Small intestine (tissue), 7 donors: ENCODE measurements around the gene SVEP1. TPM values are rescaled to one million over a fixed set of nuclear protein-coding genes. Genes with fewer than 3 reads are reported as not detected.
"Not testable (repeated sequence)": the region's sequence is repeated elsewhere in the genome, so short reads cannot be mapped to it uniquely, and the experiment has no call there.

Experiments used
- DNase-seq, 2 donors: peaks; one replicate each; pipeline versions ENCODE4 v3.0.0 to v3.0.0-alpha.2; 2013
- FAIRE-seq: peaks from 2 replicates; lab custom pipeline; 2012; peaks lifted over from hg19 to GRCh38; lab: Jason Lieb, UNC
- H3K27ac ChIP-seq, 3 donors: one replicate each; pipeline ENCODE4 v1.5.1; 2013; ENCODE audit warnings: low read length in 2 of 3, mild to moderate bottlenecking in 2 of 3, control low read depth in 1 of 3, inconsistent platforms in 1 of 3, low read depth in 1 of 3, moderate library complexity in 1 of 3
- H3K27me3 ChIP-seq, 3 donors: one replicate each; pipeline ENCODE4 v1.6.1; 2013; ENCODE audit warnings: low read length in 3 of 3, inconsistent platforms in 1 of 3; ENCODE audit not compliant: control insufficient read depth in 3 of 3, insufficient read depth in 3 of 3
- H3K36me3 ChIP-seq, 3 donors: one replicate each; pipeline ENCODE4 v1.6.1; 2013; ENCODE audit warnings: low read length in 3 of 3, inconsistent platforms in 1 of 3, low read depth in 1 of 3, mild to moderate bottlenecking in 1 of 3, moderate library complexity in 1 of 3; ENCODE audit not compliant: control insufficient read depth in 3 of 3, insufficient read depth in 2 of 3
- H3K4me1 ChIP-seq, 3 donors: one replicate each; pipeline ENCODE4 v1.6.1; 2013; ENCODE audit warnings: low read length in 2 of 3, inconsistent platforms in 1 of 3, low read depth in 1 of 3, mild to moderate bottlenecking in 1 of 3, moderate library complexity in 1 of 3; ENCODE audit not compliant: control insufficient read depth in 3 of 3, insufficient read depth in 2 of 3
- H3K4me3 ChIP-seq, 3 donors: one replicate each; pipeline ENCODE4 v1.5.1; 2013; ENCODE audit warnings: low read length in 3 of 3, control low read depth in 1 of 3, inconsistent platforms in 1 of 3, low read depth in 1 of 3, mild to moderate bottlenecking in 1 of 3, moderate library complexity in 1 of 3
- H3K9me3 ChIP-seq, 2 donors: one replicate each; pipeline ENCODE4 v1.6.1; 2013; ENCODE audit warnings: low read depth in 1 of 2, low read length in 1 of 2; ENCODE audit not compliant: control insufficient read depth in 2 of 2, insufficient read depth in 1 of 2
- WGBS, 3 donors: extraction: QIAGEN DNeasy Blood & Tissue Kit; methylation state at CpG; one replicate each; pipeline ENCODE4 v1.1.7; 2013; 5-methylcytosine and 5-hydroxymethylcytosine counted together
- polyA plus RNA-seq, 4 donors: library from polyadenylated mRNA; stranded (reverse) in 3 of 4; unstranded in 1 of 4; fragments of 200-250 nt in 3 of 4; fragments of 120-200 nt in 1 of 4; gene quantifications; one replicate each; pipeline versions ENCODE4 v1.2.1 to v1.2.3, GENCODE V29; 2013
- donor health status: healthy with polysubstance abuse.
- donor health status: control.
- donor health status: control.
- donor health status: Bipolar disorder and iron deficiency.
- donor health status: healthy.

Gene SVEP1
- polyA plus RNA-seq, 4 donors, result under 0.01 to 5.8 (median 2.3) TPM

DNA sequence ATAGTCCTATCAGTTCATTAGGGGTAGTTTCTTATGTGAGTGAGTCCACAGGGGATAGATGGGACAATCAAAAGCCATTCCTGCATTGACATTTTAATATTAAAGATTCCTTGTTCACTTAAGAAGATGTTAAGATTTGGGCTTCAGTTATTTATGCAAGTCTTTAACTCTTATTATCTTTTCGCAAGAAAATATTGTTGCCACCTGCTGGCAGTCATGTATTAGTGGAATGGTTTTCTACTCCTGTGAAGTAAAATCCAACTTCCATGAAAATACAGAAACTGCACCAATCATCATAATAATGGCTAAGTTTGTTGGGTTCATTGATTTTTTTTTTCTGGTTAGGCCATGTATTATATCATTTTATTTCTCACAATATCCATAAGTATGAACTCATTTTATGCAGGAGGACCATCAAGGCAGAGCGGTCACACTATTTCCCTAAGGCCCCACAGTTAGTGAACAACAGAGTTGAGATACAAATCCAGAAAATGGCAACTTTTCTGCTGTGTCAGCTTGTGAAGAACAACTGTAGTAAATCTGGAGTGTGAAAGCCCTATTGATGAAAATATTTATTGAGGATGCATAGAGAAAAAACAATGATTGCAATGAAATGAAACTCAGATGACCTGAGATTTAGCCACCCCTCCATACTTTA is 153.4 kb downstream of the SVEP1 start:
- 62 to 78% (median 68%) methylated on average over 2 of the region's 2 CpGs for WGBS, 3 donors
- peak; percentile 26 to 28 for DNase-seq
- no peak for FAIRE-seq

DNA sequence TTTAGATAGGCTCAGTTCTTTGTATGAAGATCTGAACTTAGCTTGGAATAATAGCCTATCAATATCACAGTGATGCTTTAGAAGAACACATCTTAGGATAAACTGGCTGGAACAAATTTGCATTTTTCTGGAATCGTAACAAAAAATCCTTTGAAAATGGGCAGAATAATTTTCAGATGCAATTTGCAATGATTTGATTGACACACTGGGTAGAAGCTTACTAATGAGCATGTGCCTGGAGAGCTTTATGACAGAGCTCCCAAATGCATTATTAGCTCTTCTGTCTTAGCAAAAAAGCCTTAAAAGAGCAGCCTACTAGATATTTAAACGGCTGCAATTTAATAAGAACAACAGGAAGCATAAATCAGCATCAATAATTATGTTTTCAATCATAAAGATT is 165.1 kb downstream of the SVEP1 start:
- no peaks in the 10 kb centered on the region for H3K27me3 ChIP-seq

More for the DNA sequence above, 153.4 kb downstream of the SVEP1 start:
- Histone ChIP-seq H3K27ac (no peak overlapping the region), H3K27me3 (no peaks in the 10 kb centered on the region), H3K4me3 (no peak overlapping the region), H3K36me3 (no peaks in the 10 kb centered on the region), H3K9me3 (no peaks in the 10 kb centered on the region), H3K4me1 (no peaks in the 10 kb centered on the region)

DNA sequence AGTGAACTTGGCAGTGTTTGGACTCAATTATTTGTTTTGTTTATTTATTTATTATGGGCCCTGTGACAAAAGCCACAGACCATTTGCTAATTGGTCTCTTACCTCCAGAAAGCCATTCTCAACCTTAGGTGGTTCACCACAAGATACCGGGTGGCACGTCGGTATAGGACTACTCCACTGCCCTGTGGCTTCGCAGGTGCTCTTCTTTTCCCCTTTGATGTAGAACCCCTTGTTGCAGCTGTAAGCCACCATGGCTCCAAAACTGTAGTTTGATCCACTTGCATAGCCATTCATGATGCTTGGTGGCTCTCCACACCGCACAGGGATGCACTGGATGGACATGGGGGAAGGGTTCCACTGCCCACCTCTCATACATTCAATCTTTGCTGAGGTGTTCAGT is 168.6 kb downstream of the SVEP1 start:
- H3K4me3 ChIP-seq, result no peak overlapping the region
- H3K27me3 ChIP-seq, result no peaks in the 10 kb centered on the region
- no peak for FAIRE-seq
- H3K9me3 ChIP-seq, result no peaks in the 10 kb centered on the region
- no peak for DNase-seq
- H3K36me3 ChIP-seq, result no peaks in the 10 kb centered on the region
- no peaks in the 10 kb centered on the region for H3K4me1 ChIP-seq
- H3K27ac ChIP-seq, result no peak overlapping the region
- 83 to 86% (median 84%) methylated on average over 5 of the region's 5 CpGs for WGBS, 3 donors

More for the DNA sequence above, 165.1 kb downstream of the SVEP1 start:
- 76 to 83% (median 81%) methylated on average over 2 of the region's 2 CpGs for WGBS, 3 donors
- Histone ChIP-seq H3K9me3 (no peaks in the 10 kb centered on the region), H3K36me3 (no peaks in the 10 kb centered on the region), H3K4me1 (no peaks in the 10 kb centered on the region), H3K4me3 (no peak overlapping the region), H3K27ac (no peak overlapping the region)
- no peak for FAIRE-seq
- DNase-seq, result no peak

DNA sequence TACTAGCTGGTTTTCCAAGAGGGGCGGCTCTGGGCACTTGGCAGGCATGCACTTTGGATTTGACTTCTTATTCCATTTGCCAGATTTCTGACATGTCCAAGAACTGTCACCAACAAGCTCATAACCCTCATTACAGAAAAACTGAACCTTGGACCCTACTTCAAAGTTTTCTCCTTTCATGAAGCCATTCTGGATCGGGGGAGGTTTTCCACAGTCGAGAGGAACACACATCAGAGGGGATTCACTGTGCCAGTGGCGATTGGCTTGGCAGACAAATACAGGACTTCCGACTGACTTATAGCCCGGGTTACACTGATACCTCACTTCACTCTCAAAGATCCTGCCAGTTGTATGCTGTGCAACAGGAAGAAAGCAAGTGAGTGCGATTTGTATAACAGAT is 170.9 kb downstream of the SVEP1 start:
- H3K27me3 ChIP-seq, result no peaks in the 10 kb centered on the region
- H3K9me3 ChIP-seq, result no peaks in the 10 kb centered on the region
- DNase-seq (peak; percentile 15 to 22), FAIRE-seq (no peak)
- H3K4me3 ChIP-seq, result no peak overlapping the region
- H3K27ac ChIP-seq, result no peak overlapping the region
- H3K36me3 ChIP-seq, result no peaks in the 10 kb centered on the region
- no peaks in the 10 kb centered on the region for H3K4me1 ChIP-seq
- WGBS, 3 donors, result 45 to 81% (median 60%) methylated on average over 7 of the region's 7 CpGs

DNA sequence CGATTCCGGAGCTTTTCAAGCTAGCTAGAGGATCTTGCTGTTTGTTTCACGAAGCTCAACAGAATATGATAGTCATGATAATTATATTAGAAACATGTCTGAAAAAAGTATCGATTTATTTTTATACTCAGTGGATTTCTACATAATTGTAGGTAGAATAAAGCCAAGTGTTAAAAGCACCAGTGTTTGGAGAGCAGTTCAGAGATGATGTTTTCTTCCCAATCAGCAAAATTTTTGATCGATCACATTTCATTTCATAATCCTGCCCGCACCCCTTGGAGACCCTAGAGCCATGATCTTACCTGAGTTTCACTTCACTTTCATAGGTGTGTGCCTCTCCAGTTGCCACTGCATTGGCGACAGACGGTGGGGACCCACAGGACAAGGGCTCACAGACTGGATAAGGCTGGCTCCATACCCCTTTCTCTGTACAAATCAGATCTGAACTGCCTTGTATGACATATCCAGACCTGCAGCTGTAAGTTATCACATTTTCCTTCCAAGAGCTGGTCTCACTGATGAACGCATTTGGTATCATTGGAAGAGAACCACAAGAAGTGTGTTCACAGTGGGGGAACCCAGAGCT is 173.6 kb downstream of the SVEP1 start:
- Histone ChIP-seq H3K27ac (no peak overlapping the region), H3K9me3 (no peaks in the 10 kb centered on the region), H3K27me3 (no peaks in the 10 kb centered on the region), H3K4me1 (no peaks in the 10 kb centered on the region), H3K4me3 (no peak overlapping the region), H3K36me3 (no peaks in the 10 kb centered on the region)
- DNase-seq, result no peak
- 77 to 81% (median 79%) methylated on average over 9 of the region's 9 CpGs for WGBS, 3 donors
- FAIRE-seq, result no peak

DNA sequence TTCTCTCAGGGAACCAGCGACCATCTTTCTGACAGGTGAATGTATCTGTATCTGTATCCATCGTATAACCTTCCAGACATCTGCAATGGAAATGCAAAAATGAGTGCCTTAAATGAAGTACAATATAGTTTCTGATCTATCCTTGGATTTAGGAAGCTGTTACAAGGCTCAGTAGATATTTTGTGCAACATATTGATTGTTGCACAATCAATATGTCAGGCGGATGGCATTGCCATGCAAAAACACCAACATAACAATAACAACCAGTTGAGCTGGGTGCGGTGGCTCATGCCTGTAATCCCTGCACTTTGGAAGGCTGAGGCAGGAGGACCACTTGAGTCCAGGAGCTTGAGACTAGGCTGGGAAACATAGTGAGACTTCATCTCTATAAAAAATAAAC is 175.1 kb downstream of the SVEP1 start:
- no peak for FAIRE-seq
- Histone ChIP-seq H3K4me3 (no peak overlapping the region), H3K36me3 (no peaks in the 10 kb centered on the region), H3K4me1 (no peaks in the 10 kb centered on the region), H3K27me3 (no peaks in the 10 kb centered on the region), H3K9me3 (no peaks in the 10 kb centered on the region), H3K27ac (no peak overlapping the region)
- DNase-seq, result no peak
- 88 to 92% (median 90%) methylated on average over 4 of the region's 4 CpGs for WGBS, 3 donors

DNA sequence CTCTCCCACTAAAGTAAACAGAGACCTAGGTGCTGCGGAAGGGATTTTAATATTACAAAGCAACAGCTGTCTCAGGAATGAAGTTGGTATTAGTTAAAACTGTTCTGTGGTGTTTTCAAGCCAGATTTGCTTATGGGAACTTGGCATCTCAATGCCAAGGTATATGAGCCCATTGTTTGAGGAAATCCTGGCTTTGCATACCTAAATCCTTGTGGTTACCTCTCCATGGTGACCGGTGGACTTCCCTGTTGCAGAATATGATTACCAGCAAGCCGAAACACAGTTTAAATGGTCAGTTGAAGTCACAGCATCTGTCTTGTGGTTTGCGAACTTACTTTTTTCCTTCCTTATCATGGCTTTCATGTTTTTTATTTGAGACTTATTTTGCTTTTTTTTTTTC is 179.6 kb downstream of the SVEP1 start:
- no peaks in the 10 kb centered on the region for H3K36me3 ChIP-seq
- no peak overlapping the region for H3K4me3 ChIP-seq
- DNase-seq (no peak), FAIRE-seq (no peak)
- WGBS, 3 donors, result 39 to 88% (median 75%) methylated on average over 4 of the region's 4 CpGs
- no peaks in the 10 kb centered on the region for H3K27me3 ChIP-seq
- H3K27ac ChIP-seq, result no peak overlapping the region
- no peaks in the 10 kb centered on the region for H3K4me1 ChIP-seq
- no peaks in the 10 kb centered on the region for H3K9me3 ChIP-seq

DNA sequence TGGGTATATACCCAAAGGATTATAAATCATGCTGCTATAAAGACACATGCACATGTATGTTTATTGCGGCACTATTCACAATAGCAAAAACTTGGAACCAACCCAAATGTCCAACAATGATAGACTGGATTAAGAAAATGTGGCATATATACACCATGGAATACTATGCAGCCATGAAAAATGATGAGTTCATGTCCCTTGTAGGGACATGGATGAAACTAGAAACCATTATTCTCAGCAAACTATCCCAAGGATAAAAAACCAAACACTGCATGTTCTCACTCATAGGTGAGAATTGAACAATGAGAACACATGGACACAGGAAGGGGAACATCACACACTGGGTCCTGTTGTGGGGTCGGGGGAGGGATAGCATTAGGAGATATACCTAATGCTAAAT is 180.5 kb downstream of the SVEP1 start:
- not testable (repeated sequence) for DNase-seq, H3K4me3 ChIP-seq, H3K9me3 ChIP-seq, FAIRE-seq, H3K27me3 ChIP-seq, H3K27ac ChIP-seq, H3K4me1 ChIP-seq, H3K36me3 ChIP-seq
- WGBS, 3 donors, result 83 to 91% (median 86%) methylated on average over 1 of the region's 2 CpGs
